Neural progenitor cell (in vitro differentiated cells): ENCODE measurements around the gene THSD4.

Source experiments
- CTCF ChIP-seq: fragments of 200-600 bp; sonication (generic); IDR thresholded peaks from 2 replicates; pipeline ENCODE4 v1.5.1; 2017; ENCODE audit warnings: antibody characterized with exemption, mild to moderate bottlenecking
- EZH2 ChIP-seq: fragments of 200-600 bp; sonication (generic); IDR thresholded peaks from 2 replicates; pipeline ENCODE4 v1.6.1; 2017; ENCODE audit warnings: antibody characterized with exemption, mild to moderate bottlenecking, moderate library complexity

- TF ChIP-seq CTCF (no peak), EZH2 (no peak)
Measured at GRCh38 chr15:71545923-71546322, 430.7 kb downstream of the THSD4 start.
